ENCODE results near the gene CNR2. TPM values are rescaled to one million over a fixed set of nuclear protein-coding genes. Genes with fewer than 3 reads are reported as not detected.
A peak's percentile ranks its signal among the peaks of the same experiment; 100 is the strongest.
"Not testable (repeated sequence)": the region's sequence is repeated elsewhere in the genome, so short reads cannot be mapped to it uniquely, and the experiment has no call there.

CNR2 gene
- total RNA-seq, 1 experiment from 2014 or later, result not detected

DNA sequence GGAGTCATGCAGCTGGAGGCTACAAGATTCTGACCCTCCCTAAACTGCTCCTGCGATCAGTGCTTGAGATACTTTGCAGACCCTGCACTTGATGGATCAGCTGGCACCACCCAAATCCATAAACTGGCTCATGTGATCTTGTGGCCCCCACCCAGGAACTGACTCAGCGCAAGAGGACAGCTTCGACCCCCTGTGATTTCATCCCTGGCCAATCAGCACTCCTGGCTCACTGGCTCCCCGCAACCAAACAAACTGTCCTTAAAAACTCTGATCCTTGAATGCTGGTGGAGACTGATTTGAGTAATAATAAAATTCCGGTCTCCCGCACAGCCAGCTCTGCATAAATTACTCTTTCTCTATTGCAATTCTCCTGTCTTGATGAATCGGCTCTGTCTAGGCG is 13.1 kb downstream of the CNR2 start:
- DNase-seq (ENCODE audit: low read depth, low spot score); in situ Hi-C loops (cut with HindIII; ENCODE audit: low pct_unique_long_range_greater_than_20kb, low sequenced_read_pairs): not testable (repeated sequence)

DNA sequence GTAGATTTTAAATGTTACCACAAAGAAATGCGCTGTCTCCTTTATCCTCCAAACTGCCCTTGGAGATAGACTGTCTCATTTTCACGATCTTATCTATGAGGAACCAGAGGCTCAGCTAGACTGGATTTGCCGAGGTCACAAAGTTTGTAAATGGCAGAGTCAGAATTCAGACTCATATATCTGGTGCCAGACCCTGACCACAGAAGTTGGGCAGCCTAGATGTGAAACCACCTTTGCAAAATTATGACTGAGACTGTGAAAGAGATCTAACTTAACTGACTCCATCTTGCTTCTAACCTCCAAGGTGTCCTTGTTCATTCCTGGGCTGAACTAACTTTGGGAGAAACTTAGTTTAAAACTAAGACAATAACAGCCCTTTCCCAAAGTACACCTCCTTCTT is 14.1 kb downstream of the CNR2 start:
- no peak for DNase-seq (ENCODE audit: low read depth, low spot score)
- in situ Hi-C loops (cut with HindIII; ENCODE audit: low pct_unique_long_range_greater_than_20kb, low sequenced_read_pairs), result no loop called here

DNA sequence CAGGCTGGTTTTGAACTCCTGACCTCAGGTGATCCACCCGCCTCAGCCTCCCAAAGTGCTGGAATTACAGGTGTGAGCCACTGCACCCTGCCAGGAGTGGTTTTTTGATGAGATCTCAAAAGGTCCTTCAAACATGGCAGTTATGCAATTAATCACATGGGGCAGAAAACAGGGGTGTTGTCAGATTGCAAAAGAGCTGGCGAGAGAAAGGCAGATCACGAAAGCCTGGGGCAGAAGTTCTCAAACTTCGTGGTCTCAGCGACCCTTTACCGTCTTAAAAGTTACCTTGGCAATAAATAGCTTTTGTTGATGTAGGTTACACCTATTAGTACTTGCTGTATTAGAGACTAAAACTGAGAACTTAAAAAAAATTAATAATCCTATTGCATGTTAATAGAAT is 16.1 kb downstream of the CNR2 start:
- in situ Hi-C loops (cut with HindIII; ENCODE audit: low pct_unique_long_range_greater_than_20kb, low sequenced_read_pairs), result no loop called here
- no peak for DNase-seq (ENCODE audit: low read depth, low spot score)

DNA sequence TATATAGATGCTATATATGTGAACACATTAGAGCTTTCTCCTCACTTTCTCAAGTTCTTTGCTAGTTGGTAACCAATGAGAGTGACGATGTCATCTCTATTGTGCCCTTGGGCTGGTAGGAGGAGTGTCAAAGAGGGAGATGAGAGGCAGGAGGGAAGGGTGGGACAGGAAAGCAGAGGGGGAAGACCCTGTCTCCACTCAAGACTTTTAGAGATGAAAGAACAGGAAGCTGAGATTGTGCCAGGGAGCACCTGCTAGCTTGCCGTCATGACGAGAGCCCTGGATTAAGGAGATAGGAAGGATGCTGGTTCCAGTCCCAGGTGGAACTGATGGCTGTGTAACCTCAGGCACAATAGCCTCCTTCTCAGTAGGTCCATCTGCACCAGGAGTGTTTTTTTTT is 16.7 kb downstream of the CNR2 start:
- in situ Hi-C loops (cut with HindIII; ENCODE audit: low pct_unique_long_range_greater_than_20kb, low sequenced_read_pairs), result no loop called here
- DNase-seq (ENCODE audit: low read depth, low spot score), result no peak

DNA sequence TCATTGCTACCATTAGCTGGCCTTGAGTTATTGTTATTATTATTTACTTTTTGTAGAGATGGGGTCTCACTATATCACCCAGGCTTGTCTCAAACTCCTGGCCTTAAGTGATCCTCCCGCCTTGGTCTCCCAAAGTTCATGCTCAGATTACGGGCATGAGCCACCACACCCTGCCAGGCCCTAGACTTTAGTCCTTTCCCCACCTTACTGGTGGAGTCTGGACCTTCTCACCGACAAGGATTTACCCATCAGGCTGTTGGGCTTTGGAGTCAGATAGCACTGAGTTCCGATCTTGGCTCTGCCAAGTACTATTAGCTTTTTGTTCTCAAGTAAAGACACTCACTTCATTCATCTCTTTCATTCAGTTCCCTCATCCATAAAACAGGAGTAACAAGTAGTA is 17.2 kb downstream of the CNR2 start:
- in situ Hi-C loops (cut with HindIII; ENCODE audit: low pct_unique_long_range_greater_than_20kb, low sequenced_read_pairs), result no loop called here
- DNase-seq (ENCODE audit: low read depth, low spot score), result peak; percentile 45

DNA sequence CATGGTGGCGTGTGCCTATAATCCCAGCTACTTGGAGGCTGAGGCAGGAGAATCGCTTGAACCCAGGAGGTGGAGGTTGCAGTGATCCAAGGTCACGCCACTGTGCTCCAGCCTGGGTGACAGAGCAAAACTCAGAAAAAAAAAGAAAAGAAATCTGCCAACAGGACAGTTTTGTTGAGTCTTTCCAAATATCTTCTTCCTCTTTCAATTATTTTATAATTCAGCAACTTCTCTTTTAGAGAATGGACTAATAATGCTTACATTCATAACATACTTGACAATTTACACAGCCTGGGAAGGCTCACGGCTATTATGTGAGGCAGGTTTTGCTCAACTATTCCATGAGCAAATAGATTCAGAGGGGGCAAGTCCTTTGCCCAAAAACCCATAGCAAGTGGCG is 18.1 kb downstream of the CNR2 start:
- DNase-seq (ENCODE audit: low read depth, low spot score), result no peak
- in situ Hi-C loops (cut with HindIII; ENCODE audit: low pct_unique_long_range_greater_than_20kb, low sequenced_read_pairs), result no loop called here

DNA sequence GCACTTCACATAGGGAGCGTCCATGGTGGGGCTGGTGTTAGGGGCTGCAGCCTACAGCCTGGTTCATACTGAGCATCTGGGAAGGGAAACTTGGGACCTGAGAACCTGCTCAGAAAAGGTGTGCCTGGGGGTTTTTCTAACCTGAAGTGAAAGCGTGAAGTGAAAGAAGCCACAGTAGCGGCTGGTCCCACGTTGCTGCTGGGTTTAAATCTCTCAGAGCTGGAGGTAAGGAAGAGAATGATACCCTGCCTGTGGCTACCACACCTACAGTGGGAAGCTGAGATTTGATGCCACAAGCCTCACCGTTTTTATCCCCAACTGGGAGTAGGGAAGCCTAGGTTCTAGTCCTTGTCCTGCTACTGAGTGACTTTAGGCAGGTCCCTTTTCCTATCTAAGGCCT is 24.1 kb downstream of the CNR2 start:
- in situ Hi-C loops (cut with HindIII; ENCODE audit: low pct_unique_long_range_greater_than_20kb, low sequenced_read_pairs), result no loop called here
- DNase-seq (ENCODE audit: low read depth, low spot score), result no peak

DNA sequence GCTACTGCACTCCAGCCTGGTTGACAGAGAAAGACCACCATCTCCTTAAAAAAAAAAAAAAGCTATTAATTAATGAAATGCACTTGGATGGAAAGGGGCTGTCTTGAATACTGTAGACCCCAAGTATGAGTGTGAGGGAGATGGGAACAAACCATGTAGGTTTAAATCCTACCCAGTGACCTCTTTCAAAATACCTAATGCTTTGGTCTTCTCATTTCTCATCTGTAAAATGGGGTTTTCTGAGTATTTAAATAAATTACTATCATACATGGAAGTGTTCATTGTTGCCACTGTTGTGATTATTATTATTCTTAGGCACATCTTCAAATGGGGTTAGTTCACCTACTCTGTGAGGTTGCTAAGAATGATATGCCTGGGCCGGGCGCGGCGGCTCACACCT is 27.9 kb downstream of the CNR2 start:
- in situ Hi-C loops (cut with HindIII; ENCODE audit: low pct_unique_long_range_greater_than_20kb, low sequenced_read_pairs), result no loop called here

DNA sequence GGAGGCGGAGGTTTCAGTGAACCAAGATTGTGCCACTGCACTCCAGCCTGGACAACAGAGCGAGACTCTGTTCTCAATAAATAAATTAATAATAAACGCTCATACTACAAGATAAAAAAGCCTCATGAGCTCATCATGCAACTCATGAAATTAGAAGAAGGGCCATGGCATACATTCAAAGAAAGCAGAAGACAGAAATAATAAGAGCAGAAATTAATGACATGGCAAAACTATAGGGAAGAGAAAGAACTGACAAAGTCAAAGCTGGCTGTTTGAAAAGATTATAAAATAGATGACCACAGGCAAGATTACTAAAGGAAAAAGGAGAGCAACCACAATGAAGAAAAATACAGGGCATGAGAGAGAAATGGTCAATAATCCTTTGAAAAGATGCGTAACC is 30.4 kb downstream of the CNR2 start:
- no peak for DNase-seq (ENCODE audit: low read depth, low spot score)
- in situ Hi-C loops (cut with HindIII; ENCODE audit: low pct_unique_long_range_greater_than_20kb, low sequenced_read_pairs), result no loop called here

More for the DNA sequence above, 27.9 kb downstream of the CNR2 start:
- no peak for DNase-seq (ENCODE audit: low read depth, low spot score)

DNA sequence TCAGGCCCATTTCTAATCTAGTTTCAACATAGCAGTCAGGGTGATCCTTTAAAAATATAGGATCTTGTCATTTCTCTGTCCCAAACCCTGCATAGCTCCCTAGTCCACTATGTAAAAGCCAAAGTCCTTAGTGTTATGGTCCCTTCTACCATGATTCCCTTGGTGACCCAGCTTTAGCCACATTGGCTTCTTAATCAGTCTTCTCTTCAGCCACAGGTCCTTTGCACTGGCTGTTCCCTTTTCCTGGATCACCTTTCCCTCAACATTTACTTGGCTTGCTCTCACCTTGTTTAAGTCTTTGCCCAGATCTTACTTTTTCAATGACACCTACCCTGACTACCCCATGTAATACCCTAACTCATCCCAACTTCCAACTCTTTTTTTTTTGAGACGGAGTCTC is 33.4 kb downstream of the CNR2 start:
- in situ Hi-C loops (cut with HindIII; ENCODE audit: low pct_unique_long_range_greater_than_20kb, low sequenced_read_pairs), result no loop called here
- no peak for DNase-seq (ENCODE audit: low read depth, low spot score)

DNA sequence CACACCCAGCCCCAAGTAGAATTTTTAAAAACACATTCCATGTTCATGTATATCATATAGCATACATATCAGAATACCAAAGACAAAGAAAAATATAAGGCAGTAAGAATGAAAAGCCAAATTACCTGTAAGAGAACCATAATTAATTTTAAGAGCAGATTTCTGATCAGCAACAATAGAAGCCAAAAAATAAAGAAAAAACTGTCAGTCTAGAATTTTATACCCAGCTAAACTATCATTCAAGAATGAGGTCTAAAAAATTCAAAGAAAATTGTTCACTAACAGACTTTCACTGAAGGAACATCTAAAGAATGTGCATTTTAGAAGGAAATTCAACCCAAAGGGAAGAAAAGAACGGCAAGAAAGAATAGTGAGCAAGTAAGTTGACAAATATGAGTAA is 34.5 kb downstream of the CNR2 start:
- in situ Hi-C loops (cut with HindIII; ENCODE audit: low pct_unique_long_range_greater_than_20kb, low sequenced_read_pairs), result no loop called here
- DNase-seq (ENCODE audit: low read depth, low spot score), result no peak

DNA sequence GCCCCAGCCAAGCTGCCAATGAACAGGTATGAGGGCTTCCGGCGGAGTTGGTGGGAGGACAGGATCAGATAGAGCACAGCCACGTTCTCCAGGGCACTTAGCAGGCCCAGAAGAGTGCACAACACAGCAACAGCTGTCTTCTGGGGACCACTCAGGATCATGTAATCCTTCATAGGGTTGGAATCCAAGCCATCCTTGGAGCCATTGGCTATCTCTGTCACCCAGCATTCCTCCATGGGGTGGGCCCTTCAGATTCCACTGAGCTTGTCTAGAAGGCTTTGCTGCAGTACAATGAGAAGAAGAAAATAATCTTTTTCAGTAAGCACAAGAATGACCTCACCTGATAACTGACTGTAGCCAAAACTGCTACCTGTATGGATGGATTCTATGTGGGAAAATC is 37.8 kb downstream of the CNR2 start:
- DNase-seq (ENCODE audit: low read depth, low spot score), result no peak
- in situ Hi-C loops (cut with HindIII; ENCODE audit: low pct_unique_long_range_greater_than_20kb, low sequenced_read_pairs), result no loop called here

DNA sequence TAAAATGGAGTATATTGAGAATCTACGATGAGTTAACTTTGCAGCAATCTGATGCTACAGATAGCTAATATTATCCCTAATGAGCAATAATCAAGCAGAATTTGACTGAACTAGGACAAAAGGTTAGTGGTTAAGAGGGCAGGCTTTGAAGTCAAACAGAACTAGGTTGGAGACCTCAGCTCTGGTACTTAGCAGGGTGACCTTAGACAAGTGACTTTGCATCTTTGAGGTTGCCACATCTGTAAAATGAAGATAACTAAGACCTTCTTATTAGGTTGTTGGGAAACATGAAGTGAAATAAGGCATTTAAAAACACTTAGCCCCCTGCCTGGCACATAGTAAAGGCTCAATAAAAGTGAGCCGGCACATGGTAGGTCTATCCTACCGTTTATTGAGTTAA is 40.7 kb downstream of the CNR2 start:
- in situ Hi-C loops (cut with HindIII; ENCODE audit: low pct_unique_long_range_greater_than_20kb, low sequenced_read_pairs), result no loop called here
- no peak for DNase-seq (ENCODE audit: low read depth, low spot score)

DNA sequence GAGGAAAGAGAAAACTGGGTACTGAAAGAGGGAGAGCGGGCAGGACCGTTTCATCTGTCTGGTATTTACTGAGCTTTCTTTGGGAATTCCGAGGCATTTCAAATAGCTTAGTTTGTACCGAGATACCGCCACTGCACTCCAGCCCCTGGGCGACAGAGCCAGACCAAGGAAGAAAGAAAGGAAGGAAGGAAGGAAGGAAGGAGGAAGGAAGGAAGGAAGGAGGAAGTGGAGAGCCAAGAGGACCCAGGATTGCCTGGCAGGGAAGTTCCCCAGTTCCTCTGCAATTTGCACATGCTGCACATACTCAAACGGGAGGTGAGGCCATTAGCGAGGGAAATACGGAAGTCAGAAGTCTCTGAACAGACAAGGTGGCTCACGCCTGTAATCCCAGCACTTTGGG is 44.1 kb downstream of the CNR2 start:
- no peak for DNase-seq (ENCODE audit: low read depth, low spot score)
- in situ Hi-C loops (cut with HindIII; ENCODE audit: low pct_unique_long_range_greater_than_20kb, low sequenced_read_pairs), result no loop called here

DNA sequence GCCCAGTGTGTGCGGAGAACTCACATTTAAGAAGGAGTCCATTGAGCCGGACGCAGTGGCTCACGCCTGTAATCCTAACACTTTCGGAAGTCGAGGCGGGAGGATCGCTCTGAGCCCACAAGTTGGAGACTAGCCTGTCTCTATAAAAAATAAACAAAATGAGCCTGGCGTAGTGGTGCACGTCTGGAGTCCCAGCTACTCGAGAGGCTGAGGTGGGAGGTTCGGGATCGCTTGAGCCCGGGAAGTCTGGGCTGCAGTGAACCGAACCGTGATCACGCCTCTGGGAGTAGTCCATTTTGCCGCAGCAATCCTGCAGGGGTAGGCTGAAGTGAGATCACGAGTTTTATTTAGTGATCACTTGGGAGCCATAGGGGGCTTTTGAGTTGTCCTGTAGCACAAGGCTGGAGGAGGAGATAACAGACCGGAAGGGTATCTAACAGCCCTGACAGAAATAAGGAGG is 44.6 kb downstream of the CNR2 start:
- in situ Hi-C loops (cut with HindIII; ENCODE audit: low pct_unique_long_range_greater_than_20kb, low sequenced_read_pairs), result no loop called here
- no peak for DNase-seq (ENCODE audit: low read depth, low spot score)

DNA sequence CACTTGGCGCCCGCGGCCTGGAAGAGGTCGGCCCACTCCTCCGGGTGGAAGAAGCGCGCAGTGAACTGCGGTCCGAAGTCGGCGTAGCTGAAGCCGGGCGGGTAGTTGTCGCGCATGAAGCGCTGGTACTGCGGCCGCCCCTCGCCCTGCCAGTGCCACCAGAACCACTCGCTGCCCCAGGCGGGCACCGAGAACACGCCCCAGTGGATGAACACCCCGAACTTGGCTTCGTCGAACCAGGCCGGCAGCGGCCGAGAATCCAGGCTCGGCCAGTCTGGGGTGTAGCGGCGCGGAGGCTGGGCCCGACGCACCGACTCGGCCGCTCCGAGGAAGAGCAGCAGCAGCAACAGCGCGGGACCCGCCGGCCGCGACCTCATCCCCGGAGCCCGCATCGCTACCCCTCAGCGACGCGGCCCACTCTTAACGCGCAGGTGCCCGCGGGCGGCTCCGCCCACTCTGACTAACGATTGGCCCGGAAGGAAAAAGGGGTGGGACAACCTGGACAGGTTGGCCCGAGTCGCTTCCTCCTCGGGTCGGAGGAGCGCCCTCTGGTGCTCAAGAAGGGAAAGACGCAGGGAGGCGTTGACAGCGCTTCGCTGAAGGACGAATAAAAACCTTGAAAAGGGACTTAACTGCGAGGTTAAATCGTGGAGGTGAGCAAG is 45.1 kb downstream of the CNR2 start, which contains the start of gene FUCA1:
Gene FUCA1 (minus strand): TSS at position 396 of the 662 bp plus-strand sequence. CDS start 4 bp downstream, at position 392.
- in situ Hi-C loops (cut with HindIII; ENCODE audit: low pct_unique_long_range_greater_than_20kb, low sequenced_read_pairs), result no loop called here
- peak; percentile 91 for DNase-seq (ENCODE audit: low read depth, low spot score)

DNA sequence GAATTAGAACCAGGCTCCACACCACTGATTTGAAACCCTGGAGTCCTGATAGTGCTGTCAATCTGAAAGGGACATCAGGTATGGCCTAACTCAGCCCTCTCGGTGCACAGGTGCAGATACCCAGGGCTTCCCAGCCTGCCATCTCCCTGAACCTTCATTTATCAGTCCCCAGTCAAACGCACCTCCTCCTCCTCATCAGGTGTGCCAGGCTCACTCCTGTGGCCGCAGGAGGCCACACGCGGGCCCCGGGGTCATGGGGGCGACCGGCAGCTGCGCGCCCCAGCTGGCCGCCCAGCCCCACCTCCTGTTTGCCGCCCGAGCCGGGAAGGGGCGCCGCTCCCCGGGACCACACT is 45.6 kb downstream of the CNR2 start:
- in situ Hi-C loops (cut with HindIII; ENCODE audit: low pct_unique_long_range_greater_than_20kb, low sequenced_read_pairs), result no loop called here

DNA sequence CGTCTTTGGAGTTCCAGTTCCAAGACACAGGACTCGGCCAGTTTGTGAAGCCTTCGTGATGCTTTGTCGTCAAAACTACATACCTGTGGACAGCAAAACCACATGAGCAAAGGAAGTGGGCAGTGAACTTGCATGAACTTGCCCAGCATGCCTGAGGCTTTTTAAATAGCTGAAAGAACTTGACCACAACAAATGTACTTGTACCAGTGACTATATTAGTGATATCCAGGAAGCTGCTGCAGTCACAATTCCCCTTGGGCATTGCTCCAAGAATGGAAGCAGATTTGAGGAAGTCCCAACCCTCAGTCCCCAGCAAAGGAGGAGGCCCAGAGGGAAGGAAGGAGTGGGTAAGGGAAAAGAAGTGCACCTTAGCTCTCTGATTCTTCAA is 47.6 kb downstream of the CNR2 start:
- in situ Hi-C loops (cut with HindIII; ENCODE audit: low pct_unique_long_range_greater_than_20kb, low sequenced_read_pairs), result no loop called here
- peak; percentile 52 for DNase-seq (ENCODE audit: low read depth, low spot score)

More for the DNA sequence above, 45.6 kb downstream of the CNR2 start:
- no peak for DNase-seq (ENCODE audit: low read depth, low spot score)

DNA sequence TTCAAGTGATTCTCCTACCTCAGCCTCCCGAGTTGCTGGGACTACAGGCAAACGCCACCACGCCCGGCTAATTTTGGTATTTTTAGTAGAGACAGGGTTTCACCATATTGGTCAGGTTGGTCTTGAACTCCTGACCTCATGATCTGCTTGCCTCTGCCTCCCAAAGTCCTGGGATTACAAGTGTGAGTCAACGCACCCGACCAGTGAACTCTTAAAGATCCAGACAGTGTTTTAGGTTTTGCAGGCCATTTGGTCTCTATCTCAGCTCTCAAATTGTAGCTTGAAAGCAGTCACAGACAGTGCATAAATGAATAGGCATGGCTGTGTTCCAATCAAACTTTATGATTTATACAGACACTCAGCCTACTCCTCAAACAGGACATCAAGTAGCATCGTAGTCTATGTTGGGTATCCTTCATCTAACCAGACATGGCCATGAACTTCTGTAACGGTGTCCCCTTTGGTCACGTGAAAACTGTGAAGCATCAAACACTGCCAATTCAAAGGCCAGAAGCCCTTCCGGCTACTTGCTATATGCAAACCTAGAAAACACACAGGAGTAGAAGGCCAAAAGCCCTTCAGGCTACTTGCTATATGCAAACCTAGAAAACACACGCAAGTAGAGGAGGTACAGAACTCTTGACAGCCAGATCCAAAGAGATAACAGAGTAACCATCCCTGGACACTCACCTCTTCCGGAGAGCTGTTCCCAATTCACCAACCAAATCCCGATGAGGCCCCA is 48.2 kb downstream of the CNR2 start:
- in situ Hi-C loops (cut with HindIII; ENCODE audit: low pct_unique_long_range_greater_than_20kb, low sequenced_read_pairs), result no loop called here
- no peak for DNase-seq (ENCODE audit: low read depth, low spot score)
